ENCODE data around the gene PNKP.

The PNKP gene

DNA sequence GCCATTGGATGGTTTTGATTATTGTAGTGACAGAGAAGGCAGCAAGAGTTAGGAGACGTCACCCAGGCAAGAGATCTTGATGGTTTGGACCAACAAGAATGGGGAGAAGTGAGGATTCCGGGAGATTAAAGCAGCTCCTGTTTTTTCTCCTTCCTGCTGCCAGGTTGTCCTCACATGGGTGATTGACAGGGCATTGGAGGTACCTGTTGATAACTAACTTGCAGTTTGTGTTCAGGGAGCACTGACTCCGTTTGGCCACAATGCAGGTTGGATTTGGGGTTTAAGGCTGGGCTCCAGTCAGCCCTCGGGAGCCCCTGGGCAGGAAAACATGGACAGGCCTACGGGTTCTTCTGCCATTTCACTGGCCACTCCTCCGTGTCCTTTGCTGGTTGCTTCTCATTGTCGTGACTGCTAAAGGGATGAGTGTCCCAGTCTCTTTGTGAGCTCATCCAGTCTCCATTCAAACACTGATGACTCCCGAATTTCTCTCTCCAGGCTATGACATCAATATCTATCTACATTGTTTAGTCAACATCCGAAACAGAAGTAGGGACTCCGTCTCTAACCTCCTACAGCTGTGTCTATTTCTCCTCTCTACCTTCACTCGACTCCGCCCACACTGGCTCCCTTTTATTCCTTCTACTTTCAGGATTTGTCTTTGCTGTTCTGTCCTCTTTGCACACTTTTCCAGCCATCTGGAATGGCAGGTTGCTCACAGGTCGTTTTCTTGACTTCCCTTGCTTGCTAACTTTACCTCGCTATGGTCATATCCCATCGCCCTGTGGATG, 17.7 kb downstream of the PNKP start:
- TF ChIP-seq, protein P1, sequence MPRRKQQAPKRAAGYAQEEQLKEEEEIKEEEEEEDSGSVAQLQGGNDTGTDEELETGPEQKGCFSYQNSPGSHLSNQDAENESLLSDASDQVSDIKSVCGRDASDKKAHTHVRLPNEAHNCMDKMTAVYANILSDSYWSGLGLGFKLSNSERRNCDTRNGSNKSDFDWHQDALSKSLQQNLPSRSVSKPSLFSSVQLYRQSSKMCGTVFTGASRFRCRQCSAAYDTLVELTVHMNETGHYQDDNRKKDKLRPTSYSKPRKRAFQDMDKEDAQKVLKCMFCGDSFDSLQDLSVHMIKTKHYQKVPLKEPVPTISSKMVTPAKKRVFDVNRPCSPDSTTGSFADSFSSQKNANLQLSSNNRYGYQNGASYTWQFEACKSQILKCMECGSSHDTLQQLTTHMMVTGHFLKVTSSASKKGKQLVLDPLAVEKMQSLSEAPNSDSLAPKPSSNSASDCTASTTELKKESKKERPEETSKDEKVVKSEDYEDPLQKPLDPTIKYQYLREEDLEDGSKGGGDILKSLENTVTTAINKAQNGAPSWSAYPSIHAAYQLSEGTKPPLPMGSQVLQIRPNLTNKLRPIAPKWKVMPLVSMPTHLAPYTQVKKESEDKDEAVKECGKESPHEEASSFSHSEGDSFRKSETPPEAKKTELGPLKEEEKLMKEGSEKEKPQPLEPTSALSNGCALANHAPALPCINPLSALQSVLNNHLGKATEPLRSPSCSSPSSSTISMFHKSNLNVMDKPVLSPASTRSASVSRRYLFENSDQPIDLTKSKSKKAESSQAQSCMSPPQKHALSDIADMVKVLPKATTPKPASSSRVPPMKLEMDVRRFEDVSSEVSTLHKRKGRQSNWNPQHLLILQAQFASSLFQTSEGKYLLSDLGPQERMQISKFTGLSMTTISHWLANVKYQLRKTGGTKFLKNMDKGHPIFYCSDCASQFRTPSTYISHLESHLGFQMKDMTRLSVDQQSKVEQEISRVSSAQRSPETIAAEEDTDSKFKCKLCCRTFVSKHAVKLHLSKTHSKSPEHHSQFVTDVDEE (CRISPR knock-in tag; IDR thresholded peaks at IDR 0.05) = no peak
- TF ChIP-seq, protein P2, sequence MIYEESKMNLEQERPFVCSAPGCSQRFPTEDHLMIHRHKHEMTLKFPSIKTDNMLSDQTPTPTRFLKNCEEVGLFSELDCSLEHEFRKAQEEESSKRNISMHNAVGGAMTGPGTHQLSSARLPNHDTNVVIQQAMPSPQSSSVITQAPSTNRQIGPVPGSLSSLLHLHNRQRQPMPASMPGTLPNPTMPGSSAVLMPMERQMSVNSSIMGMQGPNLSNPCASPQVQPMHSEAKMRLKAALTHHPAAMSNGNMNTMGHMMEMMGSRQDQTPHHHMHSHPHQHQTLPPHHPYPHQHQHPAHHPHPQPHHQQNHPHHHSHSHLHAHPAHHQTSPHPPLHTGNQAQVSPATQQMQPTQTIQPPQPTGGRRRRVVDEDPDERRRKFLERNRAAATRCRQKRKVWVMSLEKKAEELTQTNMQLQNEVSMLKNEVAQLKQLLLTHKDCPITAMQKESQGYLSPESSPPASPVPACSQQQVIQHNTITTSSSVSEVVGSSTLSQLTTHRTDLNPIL (CRISPR knock-in tag; IDR thresholded peaks at IDR 0.05; ENCODE audit: low read depth) = no peak
- TF ChIP-seq ESRRG (CRISPR knock-in tag; IDR thresholded peaks at IDR 0.05) (no peak), BACH2 (CRISPR knock-in tag; IDR thresholded peaks at IDR 0.05; ENCODE audit: borderline replicate concordance) (no peak), OSR1 (CRISPR knock-in tag; IDR thresholded peaks at IDR 0.05) (no peak), ISL1 (CRISPR knock-in tag; IDR thresholded peaks at IDR 0.05) (no peak), PPARA (CRISPR knock-in tag; IDR thresholded peaks at IDR 0.05; ENCODE audit: borderline replicate concordance) (no peak), ZNF8 (CRISPR knock-in tag; IDR thresholded peaks at IDR 0.05) (no peak), TCF4 (CRISPR knock-in tag; IDR thresholded peaks at IDR 0.05; ENCODE audit: borderline replicate concordance) (no peak), ZFP3 (CRISPR knock-in tag; IDR thresholded peaks at IDR 0.05) (no peak), TOX (CRISPR knock-in tag; IDR thresholded peaks at IDR 0.05; ENCODE audit: borderline replicate concordance) (no peak), ZNF70 (CRISPR knock-in tag; IDR thresholded peaks at IDR 0.05) (no peak), RARB (CRISPR knock-in tag; IDR thresholded peaks at IDR 0.05) (no peak), ZFP30 (CRISPR knock-in tag; IDR thresholded peaks at IDR 0.05) (no peak), ARNTL (CRISPR knock-in tag; IDR thresholded peaks at IDR 0.05; ENCODE audit: borderline replicate concordance, low read depth) (no peak)
- TF ChIP-seq, protein P3, sequence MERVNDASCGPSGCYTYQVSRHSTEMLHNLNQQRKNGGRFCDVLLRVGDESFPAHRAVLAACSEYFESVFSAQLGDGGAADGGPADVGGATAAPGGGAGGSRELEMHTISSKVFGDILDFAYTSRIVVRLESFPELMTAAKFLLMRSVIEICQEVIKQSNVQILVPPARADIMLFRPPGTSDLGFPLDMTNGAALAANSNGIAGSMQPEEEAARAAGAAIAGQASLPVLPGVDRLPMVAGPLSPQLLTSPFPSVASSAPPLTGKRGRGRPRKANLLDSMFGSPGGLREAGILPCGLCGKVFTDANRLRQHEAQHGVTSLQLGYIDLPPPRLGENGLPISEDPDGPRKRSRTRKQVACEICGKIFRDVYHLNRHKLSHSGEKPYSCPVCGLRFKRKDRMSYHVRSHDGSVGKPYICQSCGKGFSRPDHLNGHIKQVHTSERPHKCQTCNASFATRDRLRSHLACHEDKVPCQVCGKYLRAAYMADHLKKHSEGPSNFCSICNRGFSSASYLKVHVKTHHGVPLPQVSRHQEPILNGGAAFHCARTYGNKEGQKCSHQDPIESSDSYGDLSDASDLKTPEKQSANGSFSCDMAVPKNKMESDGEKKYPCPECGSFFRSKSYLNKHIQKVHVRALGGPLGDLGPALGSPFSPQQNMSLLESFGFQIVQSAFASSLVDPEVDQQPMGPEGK (CRISPR knock-in tag; IDR thresholded peaks at IDR 0.05; ENCODE audit: borderline replicate concordance) = no peak
- TF ChIP-seq, protein P4, sequence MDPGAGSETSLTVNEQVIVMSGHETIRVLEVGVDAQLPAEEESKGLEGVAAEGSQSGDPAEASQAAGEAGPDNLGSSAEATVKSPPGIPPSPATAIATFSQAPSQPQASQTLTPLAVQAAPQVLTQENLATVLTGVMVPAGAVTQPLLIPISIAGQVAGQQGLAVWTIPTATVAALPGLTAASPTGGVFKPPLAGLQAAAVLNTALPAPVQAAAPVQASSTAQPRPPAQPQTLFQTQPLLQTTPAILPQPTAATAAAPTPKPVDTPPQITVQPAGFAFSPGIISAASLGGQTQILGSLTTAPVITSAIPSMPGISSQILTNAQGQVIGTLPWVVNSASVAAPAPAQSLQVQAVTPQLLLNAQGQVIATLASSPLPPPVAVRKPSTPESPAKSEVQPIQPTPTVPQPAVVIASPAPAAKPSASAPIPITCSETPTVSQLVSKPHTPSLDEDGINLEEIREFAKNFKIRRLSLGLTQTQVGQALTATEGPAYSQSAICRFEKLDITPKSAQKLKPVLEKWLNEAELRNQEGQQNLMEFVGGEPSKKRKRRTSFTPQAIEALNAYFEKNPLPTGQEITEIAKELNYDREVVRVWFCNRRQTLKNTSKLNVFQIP (CRISPR knock-in tag; IDR thresholded peaks at IDR 0.05; ENCODE audit: borderline replicate concordance, low read depth) = no peak
- no peak for ATAC-seq

DNA sequence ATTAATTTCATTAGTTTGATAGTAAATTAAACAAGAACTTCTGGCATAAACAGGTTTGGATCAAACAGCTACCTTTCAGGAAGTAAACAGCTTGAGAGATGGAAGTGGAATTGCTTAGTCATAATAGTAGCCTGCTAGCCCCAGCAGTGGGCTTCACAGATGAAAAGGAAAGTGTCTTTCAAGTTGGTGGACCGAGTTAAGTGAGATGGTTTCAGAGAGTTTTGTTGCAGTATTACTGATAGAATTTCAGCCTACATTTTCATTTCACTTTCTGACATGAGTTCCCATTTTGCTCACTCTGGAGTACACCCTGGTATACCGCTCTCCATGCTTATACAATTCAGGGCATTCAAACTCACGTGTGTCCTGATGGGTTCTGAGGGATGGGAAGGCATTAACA, 18.4 kb downstream of the PNKP start:
- TF ChIP-seq TOX (CRISPR knock-in tag; IDR thresholded peaks at IDR 0.05; ENCODE audit: borderline replicate concordance) = no peak
- TF ChIP-seq PPARA (CRISPR knock-in tag; IDR thresholded peaks at IDR 0.05; ENCODE audit: borderline replicate concordance) = no peak
- TF ChIP-seq CSDC2 (CRISPR knock-in tag; IDR thresholded peaks at IDR 0.05) = no peak
- no peak for TF ChIP-seq OSR1 (CRISPR knock-in tag; IDR thresholded peaks at IDR 0.05)
- TF ChIP-seq GLIS3 (CRISPR knock-in tag; IDR thresholded peaks at IDR 0.05) = no peak
- TF ChIP-seq ARNTL (CRISPR knock-in tag; IDR thresholded peaks at IDR 0.05; ENCODE audit: borderline replicate concordance, low read depth) = no peak
- TF ChIP-seq, protein P1 (CRISPR knock-in tag; IDR thresholded peaks at IDR 0.05) = no peak
- no peak for TF ChIP-seq ZNF8 (CRISPR knock-in tag; IDR thresholded peaks at IDR 0.05)
- TF ChIP-seq, protein P3 (CRISPR knock-in tag; IDR thresholded peaks at IDR 0.05; ENCODE audit: borderline replicate concordance) = no peak
- TF ChIP-seq ZNF70 (CRISPR knock-in tag; IDR thresholded peaks at IDR 0.05) = no peak
- no peak for ATAC-seq

Data from SK-N-SH treated with all-trans-retinoic acid at 6 μM for 48 hours (cell line).